Stimulated activated CD4-positive, alpha-beta T cell treated with anti-CD3 and anti-CD28 coated beads, TNF-alpha, amount 100 ng/mL, for 1 hour (primary cell): Measurements from ENCODE around the gene ZNF469.
"Not testable (repeated sequence)": the region's sequence is repeated elsewhere in the genome, so short reads cannot be mapped to it uniquely, and the experiment has no call there.

ENCODE experiments used
- DNase-seq, 3 donors: peaks; one replicate each; pipeline ENCODE4 v3.0.0-alpha.2; 2020; ENCODE audit warnings: low read depth in 3 of 3, low spot score in 1 of 3

Gene ZNF469

DNA sequence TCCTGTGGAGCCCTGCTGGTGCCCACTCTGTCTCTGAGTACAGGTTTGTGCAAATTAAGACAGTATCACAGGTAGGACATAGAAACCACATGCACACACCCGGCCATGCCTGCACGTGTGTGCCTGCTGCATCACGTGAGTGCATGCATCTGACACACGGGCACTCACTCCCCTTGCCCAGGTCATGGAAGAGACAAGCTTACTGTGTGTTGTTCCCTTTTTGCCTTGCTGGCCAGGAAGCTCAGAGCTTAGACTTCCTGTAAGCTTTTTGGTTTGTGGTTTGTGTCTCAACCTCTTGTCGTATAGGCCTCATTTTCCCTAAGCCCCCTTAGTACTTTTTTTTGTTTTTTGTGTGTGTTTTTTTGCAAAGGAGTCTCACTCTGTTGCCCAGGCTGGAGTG is 25.0 kb downstream of the ZNF469 start:
- DNase-seq = no peak

DNA sequence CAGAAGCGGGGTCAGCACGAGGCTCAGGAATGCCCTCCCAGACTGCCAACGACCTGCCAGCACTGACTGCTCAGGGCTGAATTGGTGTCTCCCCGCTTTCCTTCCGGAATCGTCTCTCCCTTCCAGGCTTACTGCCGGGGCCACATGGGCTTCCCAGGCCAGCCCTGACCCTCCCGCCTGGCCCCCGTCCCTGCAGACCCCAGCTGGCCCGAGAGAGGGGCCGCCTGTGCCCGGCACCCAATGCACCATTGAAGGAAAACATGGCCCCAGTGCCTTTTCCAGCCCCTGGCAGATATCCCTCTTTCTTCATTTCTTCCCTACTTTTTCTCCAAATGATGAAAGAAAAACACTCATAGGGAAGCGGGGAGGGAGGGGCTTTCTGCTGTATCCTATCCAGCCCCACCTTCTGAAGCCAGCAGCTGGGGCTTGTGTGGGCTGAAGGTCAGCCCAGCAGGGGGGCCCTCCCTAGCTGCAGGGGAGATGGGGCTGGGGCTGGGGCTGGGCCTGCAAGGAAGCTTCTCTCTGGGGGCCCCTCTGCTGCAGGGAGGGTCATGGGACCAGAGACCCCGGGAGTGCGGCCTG is 25.9 kb downstream of the ZNF469 start:
- no peak for DNase-seq

DNA sequence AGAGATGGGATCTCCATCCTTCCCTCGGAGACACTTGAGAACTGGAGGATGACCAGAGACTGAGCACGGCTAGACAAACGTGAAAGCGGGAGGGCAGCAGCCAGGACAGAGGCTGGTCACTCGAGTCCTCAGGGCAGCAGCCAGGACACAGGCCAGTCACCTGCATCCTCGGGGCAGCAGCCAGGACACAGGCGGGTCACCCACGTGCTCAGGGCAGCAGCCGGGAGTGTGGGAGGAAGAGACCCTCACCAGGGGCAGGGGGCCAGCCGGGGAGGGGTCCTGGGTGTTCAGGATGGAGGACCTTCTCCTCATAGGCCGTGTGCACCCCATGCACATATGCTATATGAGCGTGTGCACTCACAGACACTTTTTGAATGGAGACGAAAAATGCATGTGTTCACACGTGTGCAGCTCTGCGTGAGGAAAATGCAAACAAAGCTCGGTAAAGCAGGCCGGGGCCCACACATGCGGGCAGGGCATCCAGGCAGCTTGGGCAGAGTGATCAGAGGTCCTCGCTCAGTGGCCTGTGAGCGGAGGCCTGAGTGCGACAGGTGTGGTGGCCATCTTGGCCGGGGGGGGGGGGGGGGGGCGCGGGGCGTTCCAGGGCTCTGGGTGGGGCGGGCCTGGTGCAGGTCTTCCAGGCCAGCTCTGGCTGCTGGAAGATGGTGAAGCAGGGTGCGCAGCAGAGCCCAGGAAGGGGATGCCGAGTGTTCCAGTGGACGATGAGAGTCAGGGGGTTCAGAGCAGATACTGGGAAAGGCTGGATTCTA is 26.7 kb downstream of the ZNF469 start:
- no peak for DNase-seq

GRCh38 chr16:88410297-88410968 is 27.7 kb downstream of the ZNF469 start:
- not testable (repeated sequence) for DNase-seq

- DNase-seq = no peak
Measured at GRCh38 chr16:88411951-88412576, 29.3 kb downstream of the ZNF469 start.

DNA sequence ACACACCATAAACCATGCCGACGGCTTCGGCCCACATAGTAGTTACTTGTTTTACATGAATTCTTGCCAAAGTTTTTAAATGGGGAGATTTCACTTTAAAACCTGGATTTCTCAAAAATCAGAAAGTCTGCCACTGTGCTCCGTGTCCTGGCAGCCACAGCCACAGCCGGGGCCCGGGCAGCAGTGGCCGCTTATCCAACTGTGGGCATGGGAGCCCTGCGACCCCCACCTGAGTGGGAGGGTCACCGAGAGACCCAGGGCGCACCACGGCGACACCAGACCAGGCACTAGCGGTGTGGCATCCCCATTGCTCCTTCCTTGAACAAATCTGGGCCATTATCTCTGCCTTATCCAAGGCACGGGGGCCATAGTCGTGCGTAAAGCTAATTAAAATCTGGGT is 30.0 kb downstream of the ZNF469 start:
- no peak for DNase-seq

- no peak for DNase-seq
Measured at GRCh38 chr16:88413231-88413630, 30.5 kb downstream of the ZNF469 start.

DNA sequence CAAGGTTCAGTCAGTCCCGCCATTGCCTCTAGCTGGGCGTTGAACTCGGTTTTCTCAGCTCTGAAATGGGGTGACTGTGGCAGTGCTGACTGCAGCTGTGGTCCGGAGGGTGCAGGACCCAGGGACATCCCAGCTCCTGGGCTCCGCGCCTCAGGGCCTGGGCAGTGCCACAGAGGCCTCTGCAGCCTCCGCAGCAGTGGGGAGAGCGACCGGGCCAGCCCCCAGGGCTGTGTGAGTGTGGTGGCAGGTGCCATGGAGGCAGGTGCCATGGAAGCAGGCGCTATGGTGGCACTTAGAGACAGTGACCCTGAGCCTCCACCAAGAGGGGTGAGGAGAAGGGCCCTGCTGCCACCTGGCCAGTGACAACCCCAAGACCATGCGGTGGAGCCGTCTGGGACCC is 30.9 kb downstream of the ZNF469 start:
- no peak for DNase-seq

- no peak for DNase-seq
Measured at GRCh38 chr16:88414521-88415380, 32.0 kb downstream of the ZNF469 start.

GRCh38 chr16:88415381-88415705 is 32.6 kb downstream of the ZNF469 start:
- DNase-seq = no peak

DNA sequence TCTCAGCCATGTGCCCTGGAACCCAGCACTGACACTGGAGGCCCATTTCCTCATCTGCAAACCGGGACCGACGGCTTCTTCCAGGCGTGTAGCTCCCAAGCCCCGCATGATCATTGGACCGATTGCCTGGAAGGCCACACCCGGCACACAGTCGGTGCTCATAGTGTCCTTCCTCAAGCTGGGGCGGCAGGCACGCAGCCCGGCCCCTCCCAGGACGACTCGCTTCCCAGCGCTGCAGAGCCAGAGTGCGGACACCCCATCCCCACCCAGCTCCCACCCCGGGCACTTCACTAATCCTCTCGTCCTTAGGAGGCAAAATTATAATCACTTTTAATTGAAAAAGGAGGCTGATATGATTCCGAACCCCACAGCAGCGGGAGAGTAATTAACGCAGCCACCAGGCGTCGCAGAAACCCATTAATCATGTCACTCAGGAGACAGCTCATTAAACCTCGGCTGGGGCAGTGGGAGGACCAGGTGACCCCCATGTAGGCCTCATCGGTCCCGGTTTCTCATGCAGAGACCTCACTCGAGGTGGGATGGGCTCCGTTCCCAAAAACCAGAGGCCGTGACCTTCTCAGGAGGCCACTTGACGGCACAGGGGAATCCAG is 33.1 kb downstream of the ZNF469 start:
- DNase-seq = no peak

GRCh38 chr16:88416686-88417085 is 33.9 kb downstream of the ZNF469 start:
- no peak for DNase-seq

GRCh38 chr16:88417684-88418476 is 35.1 kb downstream of the ZNF469 start:
- DNase-seq = no peak

DNA sequence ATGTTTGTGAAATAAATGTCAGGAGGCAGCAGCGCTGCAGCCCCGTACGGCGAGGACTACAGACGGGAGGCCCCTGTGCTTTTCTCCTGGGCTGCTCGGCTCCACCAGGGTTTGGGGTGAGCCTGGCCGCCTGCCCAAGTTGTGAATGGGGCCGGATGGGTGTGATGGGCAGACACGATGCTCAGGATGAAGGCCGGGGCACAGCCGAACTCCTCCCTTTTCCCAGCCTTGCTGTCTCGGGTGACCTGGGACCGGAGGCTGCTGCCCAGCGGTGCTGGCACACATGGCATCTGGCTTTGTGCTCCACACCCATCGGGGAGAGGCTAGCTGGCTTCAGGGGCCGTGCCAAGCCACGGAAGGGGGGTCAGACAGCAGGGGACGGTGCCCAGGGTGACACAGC is 36.1 kb downstream of the ZNF469 start:
- DNase-seq = no peak

GRCh38 chr16:88419790-88420189 is 37.0 kb downstream of the ZNF469 start:
- DNase-seq = no peak

DNA sequence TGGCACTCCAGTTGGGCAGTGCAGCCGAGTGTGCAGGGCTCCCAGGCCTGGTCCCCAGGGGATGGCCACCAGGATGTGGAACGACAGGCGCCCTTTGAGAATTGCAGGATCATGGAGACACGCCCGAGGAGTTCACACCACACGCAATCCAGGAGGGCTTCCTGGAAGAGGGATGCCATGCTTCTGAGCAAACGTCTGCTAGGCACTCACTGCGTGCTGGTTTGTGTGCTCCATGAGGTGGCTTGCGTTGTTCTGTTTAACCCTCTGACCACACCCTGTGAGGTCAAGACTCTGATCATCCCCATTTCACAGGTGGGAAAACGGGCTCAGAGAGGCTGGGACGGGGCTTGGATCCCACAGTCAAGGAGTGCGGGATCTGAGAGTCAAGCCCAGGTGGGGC is 37.7 kb downstream of the ZNF469 start:
- no peak for DNase-seq

- DNase-seq = no peak
Measured at GRCh38 chr16:88421301-88421700, 38.5 kb downstream of the ZNF469 start.

DNA sequence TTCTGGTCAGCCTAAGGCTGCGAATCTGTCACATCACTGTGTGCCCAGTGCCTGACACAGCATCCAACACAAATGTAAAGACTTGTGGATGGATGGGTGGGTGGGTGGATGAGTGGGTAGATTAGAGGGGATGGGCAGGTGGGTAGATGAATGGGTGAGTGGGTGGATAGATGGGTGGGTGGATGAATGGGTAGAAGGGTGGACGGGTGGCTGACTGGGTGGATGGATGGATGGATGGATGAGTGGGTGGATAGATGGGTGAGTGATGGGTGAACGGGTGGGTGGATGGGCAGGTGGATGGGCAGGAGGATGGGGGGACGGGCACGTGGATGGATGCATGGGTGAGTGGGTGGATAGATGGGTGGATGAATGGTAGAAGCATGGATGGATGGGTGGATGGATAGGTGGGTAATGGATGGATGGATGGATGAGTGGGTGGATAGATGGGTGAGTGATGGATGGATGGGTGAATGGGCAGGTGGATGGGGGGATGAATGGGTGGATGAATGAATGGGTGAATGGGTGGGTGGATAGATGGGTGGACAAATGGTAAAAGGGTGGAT is 39.2 kb downstream of the ZNF469 start:
- no peak for DNase-seq

GRCh38 chr16:88422733-88423447 is 40.1 kb downstream of the ZNF469 start:
- no peak for DNase-seq
